ENCODE data around the gene BID. TPM values are rescaled to one million over a fixed set of nuclear protein-coding genes. Genes with fewer than 3 reads are reported as not detected.

BID gene
- total RNA-seq, 3 donors from 2014 or later (not counting 1 experiment from before 2014, with no cell fraction given): 40.9 to 42.4 (median 42.3) TPM

DNA sequence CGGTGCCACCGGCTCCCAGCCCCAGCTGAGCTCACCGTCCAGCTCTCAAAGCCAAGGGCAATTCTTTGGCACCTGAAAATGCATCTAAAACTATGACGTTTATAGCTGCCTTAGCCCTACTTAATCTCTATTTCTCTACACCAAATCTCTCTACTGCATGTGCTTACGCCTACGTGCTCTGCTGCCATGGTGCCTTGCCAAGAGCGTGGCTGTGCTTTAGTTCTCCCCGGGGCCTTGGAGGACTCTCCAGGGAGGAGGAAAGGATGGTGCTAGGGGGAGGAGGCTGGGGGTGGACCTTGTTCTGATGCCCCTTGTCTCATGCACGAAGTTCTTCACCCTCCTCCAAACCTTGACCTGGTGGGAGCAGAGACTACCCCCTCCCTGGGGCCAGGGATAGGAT, 9.0 kb upstream of the BID start:
- Histone ChIP-seq H3K4me1 (ENCODE audit: control insufficient read depth, insufficient read depth, low read length) (peaks cover 66% of the 10 kb centered on the region), H3K27me3 (ENCODE audit: control insufficient read depth, insufficient read depth, low read length) (no peaks in the 10 kb centered on the region), H3K27ac (ENCODE audit: low read length) (no peak overlapping the region), H3K9me3 (ENCODE audit: control insufficient read depth, insufficient read depth, low read length) (no peaks in the 10 kb centered on the region), H3K36me3 (ENCODE audit: control insufficient read depth, insufficient read depth, low read length) (no peaks in the 10 kb centered on the region), H3K4me3 (ENCODE audit: low read length) (no peak overlapping the region)
- TF ChIP-seq, protein P1, sequence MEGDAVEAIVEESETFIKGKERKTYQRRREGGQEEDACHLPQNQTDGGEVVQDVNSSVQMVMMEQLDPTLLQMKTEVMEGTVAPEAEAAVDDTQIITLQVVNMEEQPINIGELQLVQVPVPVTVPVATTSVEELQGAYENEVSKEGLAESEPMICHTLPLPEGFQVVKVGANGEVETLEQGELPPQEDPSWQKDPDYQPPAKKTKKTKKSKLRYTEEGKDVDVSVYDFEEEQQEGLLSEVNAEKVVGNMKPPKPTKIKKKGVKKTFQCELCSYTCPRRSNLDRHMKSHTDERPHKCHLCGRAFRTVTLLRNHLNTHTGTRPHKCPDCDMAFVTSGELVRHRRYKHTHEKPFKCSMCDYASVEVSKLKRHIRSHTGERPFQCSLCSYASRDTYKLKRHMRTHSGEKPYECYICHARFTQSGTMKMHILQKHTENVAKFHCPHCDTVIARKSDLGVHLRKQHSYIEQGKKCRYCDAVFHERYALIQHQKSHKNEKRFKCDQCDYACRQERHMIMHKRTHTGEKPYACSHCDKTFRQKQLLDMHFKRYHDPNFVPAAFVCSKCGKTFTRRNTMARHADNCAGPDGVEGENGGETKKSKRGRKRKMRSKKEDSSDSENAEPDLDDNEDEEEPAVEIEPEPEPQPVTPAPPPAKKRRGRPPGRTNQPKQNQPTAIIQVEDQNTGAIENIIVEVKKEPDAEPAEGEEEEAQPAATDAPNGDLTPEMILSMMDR (IDR thresholded peaks at IDR 0.05): no peak
- Mint-ChIP-seq H3K27me3 (ENCODE audit: low read depth in 2 of 2) (no peaks in the 10 kb centered on the region), H3K9me3 (no peaks in the 10 kb centered on the region), H3K4me1 (peaks cover 39 to 53% of the 10 kb centered on the region in 2 donors), H3K4me3 (no peak overlapping the region), H3K27ac (peak overlapping the region; percentile 16 to 98), H3K36me3 (no peaks in the 10 kb centered on the region)
- no peak for ATAC-seq
- intact Hi-C loops (cut with micrococcal nuclease): no loop called here
- 96% methylated on average over 9 of the region's 9 CpGs for WGBS (ENCODE audit: insufficient coverage)
- no peak for DNase-seq

- no peaks in the 10 kb centered on the region for H3K36me3 ChIP-seq (ENCODE audit: control insufficient read depth, insufficient read depth, low read length)
- intact Hi-C loops (cut with micrococcal nuclease): no loop called here
- H3K9me3 ChIP-seq (ENCODE audit: control insufficient read depth, insufficient read depth, low read length): no peaks in the 10 kb centered on the region
- peaks cover 73% of the 10 kb centered on the region for H3K4me1 ChIP-seq (ENCODE audit: control insufficient read depth, insufficient read depth, low read length)
- whole genome bisulfite sequencing (ENCODE audit: insufficient coverage): 95% methylated on average over 13 of the region's 13 CpGs
- peaks cover 44 to 57% of the 10 kb centered on the region in 2 donors for H3K4me1 Mint-ChIP-seq
- no peak for ATAC-seq
- H3K27ac ChIP-seq (ENCODE audit: low read length): no peak overlapping the region
- H3K4me3 Mint-ChIP-seq: peak overlapping the region; percentile 26
- no peaks in the 10 kb centered on the region for H3K27me3 ChIP-seq (ENCODE audit: control insufficient read depth, insufficient read depth, low read length)
- H3K4me3 ChIP-seq (ENCODE audit: low read length): no peak overlapping the region
- DNase-seq: no peak
- no peaks in the 10 kb centered on the region for H3K9me3 Mint-ChIP-seq
- TF ChIP-seq, protein P1 (IDR thresholded peaks at IDR 0.05): no peak
- no peaks in the 10 kb centered on the region for H3K36me3 Mint-ChIP-seq
- peak overlapping the region; percentile 98 to 99 for H3K27ac Mint-ChIP-seq
- H3K27me3 Mint-ChIP-seq (ENCODE audit: low read depth in 2 of 2): no peaks in the 10 kb centered on the region
These were observed 8.4 kb upstream of the BID start for GRCh38 chr22:17782621-17783020.

- TF ChIP-seq, protein P1 (IDR thresholded peaks at IDR 0.05): no peak
- H3K27me3 Mint-ChIP-seq (ENCODE audit: low read depth in 2 of 2): no peaks in the 10 kb centered on the region
- Histone ChIP-seq H3K36me3 (ENCODE audit: control insufficient read depth, insufficient read depth, low read length) (no peaks in the 10 kb centered on the region), H3K4me1 (ENCODE audit: control insufficient read depth, insufficient read depth, low read length) (peaks cover 76% of the 10 kb centered on the region), H3K9me3 (ENCODE audit: control insufficient read depth, insufficient read depth, low read length) (no peaks in the 10 kb centered on the region), H3K27me3 (ENCODE audit: control insufficient read depth, insufficient read depth, low read length) (no peaks in the 10 kb centered on the region), H3K4me3 (ENCODE audit: low read length) (no peak overlapping the region), H3K27ac (ENCODE audit: low read length) (peak overlapping the region; percentile 42)
- peaks cover 48 to 61% of the 10 kb centered on the region in 2 donors for H3K4me1 Mint-ChIP-seq
- WGBS (ENCODE audit: insufficient coverage): 81% methylated on average over 13 of the region's 13 CpGs
- intact Hi-C loops (cut with micrococcal nuclease): no loop called here
- DNase-seq (no peak), ATAC-seq (no peak)
- peak overlapping the region; percentile 26 for H3K4me3 Mint-ChIP-seq
- peak overlapping the region; percentile 98 to 99 for H3K27ac Mint-ChIP-seq
- H3K36me3 Mint-ChIP-seq: no peaks in the 10 kb centered on the region
- no peaks in the 10 kb centered on the region for H3K9me3 Mint-ChIP-seq
These were observed 7.9 kb upstream of the BID start for GRCh38 chr22:17782158-17782557.
